Mesothelial cell of epicardium (in vitro differentiated cells): ENCODE data around the gene BOK. TPM values are rescaled to one million over a fixed set of nuclear protein-coding genes. Genes with fewer than 3 reads are reported as not detected.
"Not testable (repeated sequence)": the region's sequence is repeated elsewhere in the genome, so short reads cannot be mapped to it uniquely, and the experiment has no call there.

Source experiments
- DNase-seq, 2 experiments: peaks; one replicate each; pipeline ENCODE4 v3.0.0; 2021; ENCODE audit warnings: low spot score in 2 of 2; ENCODE audit not compliant: unreplicated experiment in 2 of 2
- H3K27ac Mint-ChIP-seq: 2 replicates; pipeline ENCODE4 v1.8.0; 2021; ENCODE audit warnings: mixed read lengths
- H3K27me3 Mint-ChIP-seq: 2 replicates; pipeline ENCODE4 v1.8.0; 2021; ENCODE audit warnings: low read depth, mixed read lengths
- H3K36me3 Mint-ChIP-seq: 2 replicates; pipeline ENCODE4 v1.8.0; 2021; ENCODE audit warnings: mixed read lengths
- H3K4me1 Mint-ChIP-seq: 2 replicates; pipeline ENCODE4 v1.8.0; 2021; ENCODE audit warnings: mixed read lengths
- H3K4me3 Mint-ChIP-seq: 2 replicates; pipeline ENCODE4 v1.8.0; 2021; ENCODE audit warnings: mild to moderate bottlenecking, moderate library complexity, mixed read lengths
- H3K9me3 Mint-ChIP-seq: 2 replicates; pipeline ENCODE4 v1.8.0; 2021; ENCODE audit warnings: mixed read lengths
- total RNA-seq: library from RNA; stranded (reverse); gene quantifications from 3 replicates; pipeline ENCODE4 v1.2.1, GENCODE V29; 2021
- TF ChIP-seq, protein P1 (sequence below): fragments of 200-600 bp; sonication (generic); IDR thresholded peaks from one replicate; pipeline ENCODE4 v1.5.0; 2021; ENCODE audit warnings: antibody characterized with exemption; ENCODE audit not compliant: unreplicated experiment

BOK gene
- total RNA-seq, 1 donor from 2014 or later = 36.0 TPM

DNA sequence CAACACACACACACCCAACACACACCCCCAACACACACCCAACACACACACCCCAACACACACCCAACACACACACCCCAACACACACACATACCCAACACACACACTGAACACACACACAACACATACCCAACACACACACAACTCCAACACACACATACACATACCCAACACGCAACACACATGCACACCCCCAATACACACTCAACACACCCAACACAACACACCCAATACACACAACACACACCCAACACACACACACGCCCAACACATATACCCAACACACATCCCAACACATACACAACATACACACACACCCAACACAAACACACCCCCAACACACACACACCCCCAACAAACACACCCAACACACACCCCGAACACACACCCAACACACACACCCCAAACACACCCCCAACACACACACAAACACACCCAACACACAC is 42.0 kb upstream of the BOK start:
- TF ChIP-seq, protein P1, sequence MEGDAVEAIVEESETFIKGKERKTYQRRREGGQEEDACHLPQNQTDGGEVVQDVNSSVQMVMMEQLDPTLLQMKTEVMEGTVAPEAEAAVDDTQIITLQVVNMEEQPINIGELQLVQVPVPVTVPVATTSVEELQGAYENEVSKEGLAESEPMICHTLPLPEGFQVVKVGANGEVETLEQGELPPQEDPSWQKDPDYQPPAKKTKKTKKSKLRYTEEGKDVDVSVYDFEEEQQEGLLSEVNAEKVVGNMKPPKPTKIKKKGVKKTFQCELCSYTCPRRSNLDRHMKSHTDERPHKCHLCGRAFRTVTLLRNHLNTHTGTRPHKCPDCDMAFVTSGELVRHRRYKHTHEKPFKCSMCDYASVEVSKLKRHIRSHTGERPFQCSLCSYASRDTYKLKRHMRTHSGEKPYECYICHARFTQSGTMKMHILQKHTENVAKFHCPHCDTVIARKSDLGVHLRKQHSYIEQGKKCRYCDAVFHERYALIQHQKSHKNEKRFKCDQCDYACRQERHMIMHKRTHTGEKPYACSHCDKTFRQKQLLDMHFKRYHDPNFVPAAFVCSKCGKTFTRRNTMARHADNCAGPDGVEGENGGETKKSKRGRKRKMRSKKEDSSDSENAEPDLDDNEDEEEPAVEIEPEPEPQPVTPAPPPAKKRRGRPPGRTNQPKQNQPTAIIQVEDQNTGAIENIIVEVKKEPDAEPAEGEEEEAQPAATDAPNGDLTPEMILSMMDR = no peak
- Mint-ChIP-seq H3K27ac (no peak overlapping the region), H3K9me3 (peaks cover 5% of the 10 kb centered on the region), H3K4me3 (no peak overlapping the region), H3K27me3 (peaks cover 2% of the 10 kb centered on the region), H3K36me3 (no peaks in the 10 kb centered on the region), H3K4me1 (no peaks in the 10 kb centered on the region)
- DNase-seq = no peak

DNA sequence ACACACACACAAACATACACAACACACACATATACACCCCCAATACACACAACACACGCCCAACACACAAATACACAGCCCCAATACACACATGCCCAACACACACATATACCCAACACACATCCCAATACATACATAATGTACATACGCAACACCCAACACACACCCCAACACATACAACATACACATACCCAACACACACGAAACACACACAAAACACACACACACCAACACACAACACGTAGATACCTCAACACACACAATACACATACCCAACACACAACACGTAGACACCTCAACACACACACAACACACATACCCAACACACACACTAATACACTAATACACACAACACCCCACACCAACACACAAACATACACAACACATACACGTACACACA is 41.2 kb upstream of the BOK start:
- Mint-ChIP-seq H3K9me3 (peaks cover 5% of the 10 kb centered on the region), H3K27ac (no peak overlapping the region), H3K27me3 (peaks cover 2% of the 10 kb centered on the region), H3K36me3 (no peaks in the 10 kb centered on the region), H3K4me3 (no peak overlapping the region), H3K4me1 (no peaks in the 10 kb centered on the region)
- DNase-seq = no peak
- TF ChIP-seq, protein P1 = no peak

DNA sequence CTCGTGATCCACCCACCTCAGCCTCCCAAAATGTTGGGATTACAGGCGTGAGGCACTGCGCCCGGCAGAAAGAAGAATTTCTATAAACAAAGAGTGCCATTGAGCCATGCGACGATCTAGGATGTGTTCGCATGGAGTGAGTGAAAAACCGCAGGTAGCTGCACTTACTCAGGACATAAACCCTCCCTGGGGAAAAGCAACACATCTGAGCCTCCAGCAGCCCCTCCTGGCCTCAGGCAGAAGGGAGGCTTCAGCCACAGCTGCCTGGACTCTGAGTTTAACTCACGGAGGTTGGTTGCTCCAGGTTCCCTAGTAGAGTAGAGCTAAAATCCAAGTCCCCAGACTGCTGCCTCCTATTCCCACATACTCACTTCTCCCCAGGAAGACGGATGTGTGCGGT is 38.9 kb upstream of the BOK start:
- H3K4me3 Mint-ChIP-seq = no peak overlapping the region
- TF ChIP-seq, protein P1 = no peak
- no peaks in the 10 kb centered on the region for H3K36me3 Mint-ChIP-seq
- H3K27ac Mint-ChIP-seq = no peak overlapping the region
- DNase-seq = no peak
- peaks cover 2% of the 10 kb centered on the region for H3K27me3 Mint-ChIP-seq
- H3K9me3 Mint-ChIP-seq = peaks cover 5% of the 10 kb centered on the region
- H3K4me1 Mint-ChIP-seq = no peaks in the 10 kb centered on the region

DNA sequence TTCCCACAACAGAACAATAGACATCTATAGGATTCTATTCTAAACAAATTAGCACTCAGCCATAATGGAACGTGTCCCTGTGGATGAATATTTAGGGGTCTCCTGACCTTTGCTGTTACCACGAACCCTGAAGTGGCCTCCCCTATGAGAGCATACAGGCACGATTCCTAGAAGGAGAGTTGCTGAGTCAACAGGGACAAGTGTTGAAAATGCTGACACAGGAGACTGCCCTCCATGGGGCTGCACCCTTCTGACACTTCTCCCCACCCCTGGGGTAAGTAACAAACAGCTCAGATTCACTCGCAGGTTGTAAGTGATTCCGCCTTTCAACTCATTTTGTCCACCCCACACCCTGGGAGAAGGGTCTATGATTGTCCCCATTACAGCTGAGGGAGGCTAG is 36.1 kb upstream of the BOK start:
- Mint-ChIP-seq H3K9me3 (peaks cover 13% of the 10 kb centered on the region), H3K27me3 (peaks cover 2% of the 10 kb centered on the region), H3K4me1 (no peaks in the 10 kb centered on the region), H3K4me3 (no peak overlapping the region), H3K36me3 (no peaks in the 10 kb centered on the region), H3K27ac (no peak overlapping the region)
- TF ChIP-seq, protein P1 = no peak
- no peak for DNase-seq

DNA sequence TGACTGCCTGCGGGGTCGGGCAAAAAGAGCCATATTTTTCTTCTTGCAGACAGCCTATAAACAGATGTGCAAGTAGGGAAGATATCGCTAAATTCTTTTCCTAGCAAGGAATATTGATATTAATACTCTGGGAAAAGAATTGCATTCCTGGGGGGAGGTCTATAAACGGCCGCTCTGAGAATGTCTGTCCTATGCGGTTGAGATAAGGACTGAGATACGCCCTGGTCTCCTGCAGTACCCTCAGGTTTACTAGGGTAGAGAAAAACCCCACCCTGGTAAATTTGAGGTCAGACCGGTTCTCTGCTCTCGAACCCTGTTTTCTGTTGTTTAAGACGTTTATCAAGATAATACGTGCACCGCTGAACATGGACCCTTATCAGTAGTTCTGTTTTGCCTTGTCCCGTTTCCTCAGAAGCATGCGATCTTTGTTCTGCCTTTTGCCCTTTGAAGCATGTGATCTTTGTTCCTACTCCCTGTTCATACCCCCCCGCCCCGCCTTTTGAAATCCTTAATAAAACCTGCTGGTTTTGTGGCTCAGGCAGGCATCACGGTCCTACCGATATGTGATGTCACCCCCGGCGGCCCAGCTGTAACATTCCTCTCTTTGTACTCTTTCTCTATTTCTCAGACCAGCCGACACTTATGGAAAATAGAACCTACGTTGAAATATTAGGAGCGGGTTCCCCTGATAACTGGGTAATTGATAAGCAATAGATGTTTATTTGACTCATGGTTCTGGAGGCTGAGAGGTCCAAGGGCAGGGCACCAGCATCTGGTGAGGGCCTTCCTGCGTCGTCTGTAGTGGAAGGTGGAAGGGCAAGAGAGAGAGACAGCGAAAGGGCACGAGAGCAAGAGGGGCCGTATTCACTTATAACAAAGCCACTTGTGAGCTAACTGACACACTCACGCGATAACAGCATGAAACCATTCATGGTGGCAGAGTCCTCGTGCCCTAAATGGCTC is 32.4 kb upstream of the BOK start:
- H3K4me3 Mint-ChIP-seq, DNase-seq, H3K4me1 Mint-ChIP-seq, H3K27me3 Mint-ChIP-seq, H3K36me3 Mint-ChIP-seq, H3K27ac Mint-ChIP-seq: not testable (repeated sequence)
- peaks cover 11% of the 10 kb centered on the region for H3K9me3 Mint-ChIP-seq

DNA sequence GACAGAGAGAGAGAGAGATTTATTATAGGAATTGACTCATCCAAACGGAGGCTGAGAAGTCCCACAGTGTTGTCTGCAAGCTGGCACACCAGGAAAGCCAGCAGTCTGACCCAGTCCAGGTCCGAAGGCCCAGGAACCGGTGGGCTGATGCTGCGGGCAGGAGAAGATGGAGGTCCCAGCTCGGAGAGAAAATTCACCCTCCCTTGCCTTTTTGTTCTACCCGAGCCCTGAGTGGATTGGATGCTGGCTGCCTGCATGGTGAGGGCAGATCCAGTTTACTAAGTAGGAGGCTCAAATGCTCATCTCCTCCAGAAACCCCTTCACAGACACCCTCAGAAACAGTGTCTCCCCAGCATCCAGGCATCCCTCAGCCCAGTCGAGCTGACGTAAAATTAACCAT is 28.0 kb upstream of the BOK start:
- Mint-ChIP-seq H3K9me3 (peaks cover 7% of the 10 kb centered on the region), H3K36me3 (no peaks in the 10 kb centered on the region), H3K4me3 (no peak overlapping the region), H3K4me1 (no peaks in the 10 kb centered on the region), H3K27ac (no peak overlapping the region), H3K27me3 (no peaks in the 10 kb centered on the region)
- DNase-seq = no peak
- TF ChIP-seq, protein P1 = no peak
